ENCODE data around the gene PAX2. TPM values are rescaled to one million over a fixed set of nuclear protein-coding genes. Genes with fewer than 3 reads are reported as not detected.

Gene PAX2
- total and polyA plus RNA-seq, 2 of the 13 experiments (the other 11 are each of a cell fraction or from before 2014, with no cell fraction given), result not detected

- Histone ChIP-seq H3K36me3 (replicated peaks in 1 of 2; ENCODE audit: control insufficient read depth in 1 of 2, insufficient read depth in 2 of 2, low read length in 2 of 2) (no peaks in the 10 kb centered on the region), H3K27me3 (ENCODE audit: control insufficient read depth in 1 of 2, insufficient read depth in 2 of 2, low read length in 2 of 2) (peaks cover 11 to 52% of the 10 kb centered on the region in 2 experiments), H2AFZ (ENCODE audit: low read length) (no peak overlapping the region), H3K9me3 (ENCODE audit: low read length) (no peaks in the 10 kb centered on the region), H3K27ac (ENCODE audit: extremely low read length, insufficient read depth, low read length) (no peak overlapping the region), H3K4me2 (ENCODE audit: low read depth, low read length) (no peak overlapping the region), H4K20me1 (ENCODE audit: insufficient read depth, low read length) (no peaks in the 10 kb centered on the region), H3K4me1 (ENCODE audit: insufficient read depth, low read length) (peaks cover 22% of the 10 kb centered on the region), H3K9ac (ENCODE audit: insufficient read depth, low read depth, low read length) (no peak overlapping the region), H3K4me3 (replicated peaks in 1 of 3; ENCODE audit: insufficient read depth in 1 of 3, low read depth in 2 of 3, low read length in 3 of 3) (no peak overlapping the region), H3K79me2 (ENCODE audit: insufficient read depth, low read length) (no peaks in the 10 kb centered on the region)
- no peak for DNase-seq (ENCODE audit: low spot score)
- POLR2A ChIA-PET, result no interaction called here
- CTCF ChIA-PET (ENCODE audit: low intra/inter-chr PET ratio, low total read pairs), result no interaction called here
- TF ChIP-seq GTF3A (CRISPR knock-in tag; conservative IDR thresholded peaks at IDR 0.05), result no peak
- TF ChIP-seq PCBP1 (IDR thresholded peaks at IDR 0.05; ENCODE audit: borderline replicate concordance, low read depth, low read length), result no peak
- FAIRE-seq, result no peak
- BruUV-seq (replicated peaks), result no TSS peak
- intact Hi-C loops (cut with micrococcal nuclease; ENCODE audit: unreplicated experiment) (no loop called here), in situ Hi-C loops (cut with HindIII; ENCODE audit: extremely low pct_ligation_motif_present, low pct_unique_long_range_greater_than_20kb) (no loop called here)
- ATAC-seq, result no peak
- WGBS (ENCODE audit: low lambda C conversion rate), result 0% methylated on average over 1 of the region's 1 CpG
Measured at GRCh38 chr10:100831742-100832141, 86.4 kb downstream of the PAX2 start.

- ATAC-seq, result no peak
- TF ChIP-seq SMC3 (IDR thresholded peaks at IDR 0.05; ENCODE audit: low read length), result no peak
- no peak for TF ChIP-seq NCOA2 (CRISPR knock-in tag; IDR thresholded peaks at IDR 0.05)
- no peak for TF ChIP-seq EP300 (IDR thresholded peaks at IDR 0.05; ENCODE audit: low read depth in 2 of 2, low read length in 2 of 2)
- TF ChIP-seq EP300 (CRISPR knock-in tag; IDR thresholded peaks at IDR 0.05; ENCODE audit: borderline replicate concordance), result no peak
- no peak for TF ChIP-seq ZNF724P (CRISPR knock-in tag; IDR thresholded peaks at IDR 0.05; ENCODE audit: borderline replicate concordance)
- TF ChIP-seq ZNF609 (CRISPR knock-in tag; IDR thresholded peaks at IDR 0.05; ENCODE audit: borderline replicate concordance), result no peak
- no peak for TF ChIP-seq ZFP36L1 (CRISPR knock-in tag; IDR thresholded peaks at IDR 0.05)
- TF ChIP-seq RFX5 (IDR thresholded peaks at IDR 0.05; ENCODE audit: low read depth, low read length), result no peak
- TF ChIP-seq ZBTB10 (CRISPR knock-in tag; IDR thresholded peaks at IDR 0.05; ENCODE audit: borderline replicate concordance), result no peak
- no peak for TF ChIP-seq ZNF33A (CRISPR knock-in tag; IDR thresholded peaks at IDR 0.05; ENCODE audit: borderline replicate concordance)
- WGBS (ENCODE audit: low lambda C conversion rate), result 66% methylated on average over 7 of the region's 7 CpGs
- no peaks in the 10 kb centered on the region for H3K79me2 ChIP-seq (ENCODE audit: insufficient read depth, low read length)
- H3K4me2 ChIP-seq (ENCODE audit: low read depth, low read length), result no peak overlapping the region
- intact Hi-C loops (cut with micrococcal nuclease; ENCODE audit: unreplicated experiment) (no loop called here), in situ Hi-C loops (cut with HindIII; ENCODE audit: extremely low pct_ligation_motif_present, low pct_unique_long_range_greater_than_20kb) (no loop called here)
- no peaks in the 10 kb centered on the region for H3K36me3 ChIP-seq (replicated peaks in 1 of 2; ENCODE audit: control insufficient read depth in 1 of 2, insufficient read depth in 2 of 2, low read length in 2 of 2)
- no TSS peak for BruUV-seq (replicated peaks)
- DNase-seq (ENCODE audit: low spot score), result no peak
- ChIA-PET POLR2A (no interaction called here), CTCF (ENCODE audit: low intra/inter-chr PET ratio, low total read pairs) (no interaction called here)
- no peaks in the 10 kb centered on the region for H3K9me3 ChIP-seq (ENCODE audit: low read length)
- H3K27me3 ChIP-seq (ENCODE audit: control insufficient read depth in 1 of 2, insufficient read depth in 2 of 2, low read length in 2 of 2), result peaks cover 5 to 15% of the 10 kb centered on the region in 2 experiments; a peak in 4 of 5 replicates
- no peak overlapping the region for H3K9ac ChIP-seq (ENCODE audit: insufficient read depth, low read depth, low read length)
- H3K27ac ChIP-seq (ENCODE audit: extremely low read length, insufficient read depth, low read length), result no peak overlapping the region
- H3K4me1 ChIP-seq (ENCODE audit: insufficient read depth, low read length), result peaks cover 9% of the 10 kb centered on the region
- no peaks in the 10 kb centered on the region for H4K20me1 ChIP-seq (ENCODE audit: insufficient read depth, low read length)
- no peak for FAIRE-seq
- H3K4me3 ChIP-seq (replicated peaks in 1 of 3; ENCODE audit: insufficient read depth in 1 of 3, low read depth in 2 of 3, low read length in 3 of 3), result no peak overlapping the region
- H2AFZ ChIP-seq (ENCODE audit: low read length), result no peak overlapping the region
Measured at GRCh38 chr10:100835810-100836209, 90.4 kb downstream of the PAX2 start.

Measured in HepG2 (cell line).